GM19351 (cell line): ENCODE results near the gene MTRFR.
"Not testable (repeated sequence)": the region's sequence is repeated elsewhere in the genome, so short reads cannot be mapped to it uniquely, and the experiment has no call there.

ENCODE experiments used
- ATAC-seq: cut with Tn5 transposase; IDR thresholded peaks from one replicate; pipeline ENCODE4 v1.9.1; 2021; ENCODE audit warnings: mild to moderate bottlenecking, moderate library complexity; ENCODE audit not compliant: unreplicated experiment

The MTRFR gene

GRCh38 chr12:123248996-123249741 lies 15.9 kb downstream of the MTRFR start:
- not testable (repeated sequence) for ATAC-seq

- no peak for ATAC-seq
These were observed 17.5 kb downstream of the MTRFR start for GRCh38 chr12:123250471-123251383.

GRCh38 chr12:123251403-123252076 lies 18.3 kb downstream of the MTRFR start:
- no peak for ATAC-seq

- not testable (repeated sequence) for ATAC-seq
These were observed 19.1 kb downstream of the MTRFR start for GRCh38 chr12:123252365-123252764.

- ATAC-seq: no peak
These were observed 20.6 kb downstream of the MTRFR start for GRCh38 chr12:123253641-123254459.

- ATAC-seq: no peak
These were observed 21.7 kb downstream of the MTRFR start for GRCh38 chr12:123254853-123255446.

GRCh38 chr12:123258593-123258992 lies 25.4 kb downstream of the MTRFR start:
- ATAC-seq: no peak

GRCh38 chr12:123260081-123260480 lies 26.8 kb downstream of the MTRFR start:
- ATAC-seq: no peak

GRCh38 chr12:123261196-123261595 lies 28.0 kb downstream of the MTRFR start:
- ATAC-seq: no peak

- ATAC-seq: no peak
These were observed 30.1 kb downstream of the MTRFR start for GRCh38 chr12:123263196-123263817.

- no peak for ATAC-seq
These were observed 31.4 kb downstream of the MTRFR start for GRCh38 chr12:123264642-123265041.

- ATAC-seq: no peak
These were observed 32.8 kb downstream of the MTRFR start for GRCh38 chr12:123265851-123266678.

- ATAC-seq: no peak
These were observed 33.5 kb downstream of the MTRFR start for GRCh38 chr12:123266679-123267277.

- no peak for ATAC-seq
These were observed 34.2 kb downstream of the MTRFR start for GRCh38 chr12:123267335-123267920.

GRCh38 chr12:123267991-123268843 lies 35.0 kb downstream of the MTRFR start:
- no peak for ATAC-seq

GRCh38 chr12:123268850-123269249 lies 35.6 kb downstream of the MTRFR start:
- ATAC-seq: no peak

- no peak for ATAC-seq
These were observed 36.2 kb downstream of the MTRFR start for GRCh38 chr12:123269395-123269892.
